Measurements from ENCODE around the gene CD68. TPM values are rescaled to one million over a fixed set of nuclear protein-coding genes. Genes with fewer than 3 reads are reported as not detected.

The CD68 gene
- polyA plus RNA-seq, 1 experiment = 93.2 TPM

GRCh38 chr17:7572338-7572587, 7.2 kb upstream of the CD68 start:
- CTCF ChIA-PET = interaction anchor here (1.7 to 4.1 kb wide), 2 partner anchors 11 to 17 kb away, joined by 7 to 20 read pairs; partner anchors contain the start of gene SENP3
- Histone ChIP-seq H3K36me3 (ENCODE audit: control insufficient read depth, insufficient read depth, low read length) (peaks cover 44% of the 10 kb centered on the region), H3K27me3 (ENCODE audit: control insufficient read depth, insufficient read depth, low read length) (no peaks in the 10 kb centered on the region), H3K4me3 (ENCODE audit: low read depth, low read length) (peak overlapping the region; percentile 50)
- DNase-seq (ENCODE audit: low read depth) = no peak
- POLR2A ChIA-PET = interaction anchor here (0.6 kb wide), 1 partner anchor 93 kb away, joined by 4 read pairs; no protein-coding TSS in a partner anchor
- TF ChIP-seq, protein P1, sequence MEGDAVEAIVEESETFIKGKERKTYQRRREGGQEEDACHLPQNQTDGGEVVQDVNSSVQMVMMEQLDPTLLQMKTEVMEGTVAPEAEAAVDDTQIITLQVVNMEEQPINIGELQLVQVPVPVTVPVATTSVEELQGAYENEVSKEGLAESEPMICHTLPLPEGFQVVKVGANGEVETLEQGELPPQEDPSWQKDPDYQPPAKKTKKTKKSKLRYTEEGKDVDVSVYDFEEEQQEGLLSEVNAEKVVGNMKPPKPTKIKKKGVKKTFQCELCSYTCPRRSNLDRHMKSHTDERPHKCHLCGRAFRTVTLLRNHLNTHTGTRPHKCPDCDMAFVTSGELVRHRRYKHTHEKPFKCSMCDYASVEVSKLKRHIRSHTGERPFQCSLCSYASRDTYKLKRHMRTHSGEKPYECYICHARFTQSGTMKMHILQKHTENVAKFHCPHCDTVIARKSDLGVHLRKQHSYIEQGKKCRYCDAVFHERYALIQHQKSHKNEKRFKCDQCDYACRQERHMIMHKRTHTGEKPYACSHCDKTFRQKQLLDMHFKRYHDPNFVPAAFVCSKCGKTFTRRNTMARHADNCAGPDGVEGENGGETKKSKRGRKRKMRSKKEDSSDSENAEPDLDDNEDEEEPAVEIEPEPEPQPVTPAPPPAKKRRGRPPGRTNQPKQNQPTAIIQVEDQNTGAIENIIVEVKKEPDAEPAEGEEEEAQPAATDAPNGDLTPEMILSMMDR (IDR thresholded peaks at IDR 0.05; ENCODE audit: insufficient read depth, low read depth, low read length) = no peak

DNA sequence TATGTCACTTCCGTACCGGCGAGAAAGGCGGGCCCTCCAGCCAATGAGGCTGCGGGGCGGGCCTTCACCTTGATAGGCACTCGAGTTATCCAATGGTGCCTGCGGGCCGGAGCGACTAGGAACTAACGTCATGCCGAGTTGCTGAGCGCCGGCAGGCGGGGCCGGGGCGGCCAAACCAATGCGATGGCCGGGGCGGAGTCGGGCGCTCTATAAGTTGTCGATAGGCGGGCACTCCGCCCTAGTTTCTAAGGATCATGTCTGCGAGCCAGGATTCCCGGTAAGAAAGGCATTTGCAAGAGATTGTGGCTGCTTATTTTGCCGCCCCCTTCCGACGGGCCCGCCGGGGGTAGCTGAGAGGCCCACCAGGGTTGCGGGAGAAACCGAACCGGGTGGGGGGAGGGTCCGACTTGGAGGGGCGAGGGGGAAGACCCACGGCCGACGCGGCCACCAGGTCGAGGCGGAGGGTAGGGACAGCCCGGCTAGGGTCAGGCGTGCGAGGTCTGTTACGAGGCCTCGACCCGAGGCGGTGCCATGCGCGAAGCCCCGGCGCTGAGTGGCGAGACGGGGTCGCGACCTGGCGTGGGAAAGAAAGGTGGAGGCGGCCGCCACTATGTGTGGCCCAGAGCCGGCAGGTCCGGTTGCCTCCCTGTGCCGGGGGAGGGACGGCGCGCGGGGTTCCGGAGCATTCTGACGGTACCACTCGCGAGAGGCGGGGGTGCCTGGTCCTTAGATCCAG, 6.7 kb upstream of the CD68 start:
- no peaks in the 10 kb centered on the region for H3K27me3 ChIP-seq (ENCODE audit: control insufficient read depth, insufficient read depth, low read length)
- H3K36me3 ChIP-seq (ENCODE audit: control insufficient read depth, insufficient read depth, low read length) = peaks cover 47% of the 10 kb centered on the region
- H3K4me3 ChIP-seq (ENCODE audit: low read depth, low read length) = peak overlapping the region; percentile 100
- ChIA-PET CTCF (interaction anchor here (1.7 to 4.5 kb wide), 4 partner anchors 11 to 16 kb away, joined by 7 to 29 read pairs (median 14); partner anchors contain the start of genes MPDU1, SENP3 and SOX15), POLR2A (interaction anchor here (0.6 to 1.8 kb wide), 4 partner anchors 11 to 93 kb away, joined by 3 to 16 read pairs (median 4); partner anchors contain the start of genes MPDU1 and POLR2A)
- TF ChIP-seq, protein P1 (IDR thresholded peaks at IDR 0.05; ENCODE audit: insufficient read depth, low read depth, low read length) = 0 out of 2 replicates have a peak, but pooled peaks have one; percentile 2
- peak; percentile 97 for DNase-seq (ENCODE audit: low read depth)

GRCh38 chr17:7573324-7574080, 5.9 kb upstream of the CD68 start:
- ChIA-PET POLR2A (interaction anchor here (0.6 to 1.8 kb wide), 3 partner anchors 10 to 89 kb away, joined by 3 to 16 read pairs (median 5); partner anchors contain the start of genes MPDU1 and POLR2A), CTCF (interaction anchor here (0.7 to 4.5 kb wide), 5 partner anchors 10 to 143 kb away, joined by 3 to 29 read pairs (median 6); partner anchors contain the start of genes MPDU1, SENP3 and SOX15)
- TF ChIP-seq, protein P1 (IDR thresholded peaks at IDR 0.05; ENCODE audit: insufficient read depth, low read depth, low read length) = no peak
- H3K4me3 ChIP-seq (ENCODE audit: low read depth, low read length) = peak overlapping the region; percentile 100
- no peaks in the 10 kb centered on the region for H3K27me3 ChIP-seq (ENCODE audit: control insufficient read depth, insufficient read depth, low read length)
- H3K36me3 ChIP-seq (ENCODE audit: control insufficient read depth, insufficient read depth, low read length) = peaks cover 52% of the 10 kb centered on the region
- DNase-seq (ENCODE audit: low read depth) = peak; percentile 50

GRCh38 chr17:7574176-7574953, 5.1 kb upstream of the CD68 start:
- Histone ChIP-seq H3K36me3 (ENCODE audit: control insufficient read depth, insufficient read depth, low read length) (peaks cover 51% of the 10 kb centered on the region), H3K4me3 (ENCODE audit: low read depth, low read length) (peak overlapping the region; percentile 100), H3K27me3 (ENCODE audit: control insufficient read depth, insufficient read depth, low read length) (no peaks in the 10 kb centered on the region)
- ChIA-PET CTCF (interaction anchor here (0.6 to 4.5 kb wide), 8 partner anchors 9 to 142 kb away, joined by 3 to 29 read pairs (median 3); partner anchors contain the start of genes MPDU1, SENP3, SOX15 and TP53), POLR2A (interaction anchor here (0.6 to 1.8 kb wide), 6 partner anchors 9 to 224 kb away, joined by 3 to 16 read pairs (median 5); partner anchors contain the start of genes MPDU1 and TP53)
- TF ChIP-seq, protein P1 (IDR thresholded peaks at IDR 0.05; ENCODE audit: insufficient read depth, low read depth, low read length) = no peak
- DNase-seq (ENCODE audit: low read depth) = no peak

All from BJ (cell line).